HTERT RPE-1 (cell line): ENCODE data around the gene BAIAP2L1.

Source experiments
- in situ Hi-C: fragments of 300-500 bp; cut with MboI; formaldehyde crosslinking; loops from 4 replicates; pipeline ENCODE4 v1.14.3; 2020; ENCODE audit warnings: low sequenced_read_pairs

BAIAP2L1 gene

GRCh38 chr7:98280791-98281756 is 119.8 kb downstream of the BAIAP2L1 start, which contains the start of gene BRI3:
Gene BRI3 (plus strand): TSS chr7:98281686. CDS start chr7:98281796, 110 bp downstream.
- in situ Hi-C loops, result no loop called here

GRCh38 chr7:98280296-98280695 is 120.6 kb downstream of the BAIAP2L1 start:
- in situ Hi-C loops, result no loop called here

GRCh38 chr7:98278936-98279335 is 122.0 kb downstream of the BAIAP2L1 start:
- in situ Hi-C loops, result no loop called here

- in situ Hi-C loops, result no loop called here
Measured at GRCh38 chr7:98278408-98278807, 122.5 kb downstream of the BAIAP2L1 start.

- in situ Hi-C loops, result no loop called here
Measured at GRCh38 chr7:98276241-98276761, 124.6 kb downstream of the BAIAP2L1 start.

GRCh38 chr7:98267303-98267702 is 133.6 kb downstream of the BAIAP2L1 start:
- in situ Hi-C loops, result no loop called here

- in situ Hi-C loops, result no loop called here
Measured at GRCh38 chr7:98266840-98267239, 134.1 kb downstream of the BAIAP2L1 start.

- in situ Hi-C loops, result no loop called here
Measured at GRCh38 chr7:98265841-98266271, 135.0 kb downstream of the BAIAP2L1 start.

- in situ Hi-C loops, result no loop called here
Measured at GRCh38 chr7:98257701-98258100, 143.2 kb downstream of the BAIAP2L1 start.

- in situ Hi-C loops, result no loop called here
Measured at GRCh38 chr7:98256431-98256830, 144.5 kb downstream of the BAIAP2L1 start.

GRCh38 chr7:98254951-98255610 is 145.8 kb downstream of the BAIAP2L1 start:
- in situ Hi-C loops, result no loop called here

- in situ Hi-C loops, result no loop called here
Measured at GRCh38 chr7:98254516-98254915, 146.4 kb downstream of the BAIAP2L1 start.

GRCh38 chr7:98252425-98253054 is 148.3 kb downstream of the BAIAP2L1 start:
- in situ Hi-C loops, result no loop called here

GRCh38 chr7:98251601-98252424 is 149.1 kb downstream of the BAIAP2L1 start, which contains the start of gene TECPR1:
Gene TECPR1 (minus strand): TSS chr7:98252232. CDS start chr7:98246146, 6,086 bp downstream.
- in situ Hi-C loops, result no loop called here

GRCh38 chr7:98251231-98251600 is 149.7 kb downstream of the BAIAP2L1 start:
- in situ Hi-C loops, result no loop called here

- in situ Hi-C loops, result no loop called here
Measured at GRCh38 chr7:98250789-98251188, 150.1 kb downstream of the BAIAP2L1 start.

GRCh38 chr7:98249106-98249505 is 151.8 kb downstream of the BAIAP2L1 start:
- in situ Hi-C loops, result no loop called here

GRCh38 chr7:98248156-98248555 is 152.7 kb downstream of the BAIAP2L1 start:
- in situ Hi-C loops, result no loop called here

- in situ Hi-C loops, result no loop called here
Measured at GRCh38 chr7:98244871-98245270, 156.0 kb downstream of the BAIAP2L1 start.

- in situ Hi-C loops, result no loop called here
Measured at GRCh38 chr7:98242934-98243333, 158.0 kb downstream of the BAIAP2L1 start.
